ENCODE measurements around the gene CPZ.

GRCh38 chr4:8606476-8606875, 13.9 kb downstream of the CPZ start:
- TF ChIP-seq POLR2A (IDR thresholded peaks at IDR 0.05; ENCODE audit: low read length) (no peak), GATA1 (IDR thresholded peaks at IDR 0.05; ENCODE audit: low read depth, low read length) (no peak)
